HG03520 (cell line): ENCODE measurements around the gene FRY.
"Not testable (repeated sequence)": the region's sequence is repeated elsewhere in the genome, so short reads cannot be mapped to it uniquely, and the experiment has no call there.

Source experiments
- ATAC-seq: cut with Tn5 transposase; IDR thresholded peaks from one replicate; pipeline ENCODE4 v1.9.1; 2021; ENCODE audit warnings: mild to moderate bottlenecking, moderate library complexity; ENCODE audit not compliant: unreplicated experiment

The FRY gene

DNA sequence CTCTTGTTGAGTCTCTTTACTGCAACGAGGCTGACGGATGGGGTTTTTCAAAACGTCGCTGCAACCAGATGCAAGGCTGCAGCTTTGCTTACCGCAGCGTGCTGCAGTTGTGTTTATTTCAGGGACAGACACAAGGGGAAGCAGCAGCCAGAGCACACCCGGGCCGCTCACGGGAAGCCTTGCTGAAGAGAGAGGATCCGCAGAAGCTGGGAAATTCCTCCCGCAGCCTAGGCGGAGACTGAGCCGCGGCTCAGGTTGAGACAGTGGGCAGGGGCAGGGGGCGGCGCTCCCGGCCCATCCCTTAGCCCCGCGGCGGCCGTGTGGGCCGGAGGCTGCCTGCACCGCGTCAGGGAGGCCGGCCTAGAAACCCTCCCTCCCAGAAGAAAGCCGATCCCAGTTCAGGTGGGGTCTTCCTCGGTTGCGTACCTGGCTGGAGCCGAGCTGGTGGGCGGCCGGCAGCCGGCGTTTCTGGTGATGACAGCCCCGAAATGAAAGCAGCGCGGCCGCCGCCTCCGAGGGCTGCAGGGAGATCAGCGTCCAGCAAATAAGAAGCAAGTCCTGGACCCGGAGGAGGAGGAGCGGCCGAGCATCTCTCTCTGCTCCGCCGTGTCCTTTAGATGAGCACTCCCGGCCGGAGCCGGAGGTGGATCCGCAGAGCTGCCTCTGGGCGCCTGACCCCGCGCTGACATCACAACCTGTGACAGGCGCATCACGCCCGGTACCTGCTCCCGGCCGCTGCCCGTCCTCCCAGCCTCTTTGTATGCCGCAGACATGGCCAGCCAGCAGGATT, at the start of gene FRY:
Gene FRY, plus strand, starts transcription at position 750 of the 790 bp plus-strand sequence. Its CDS starts 22 bp downstream, at position 772.
- peak; percentile 74 for ATAC-seq

DNA sequence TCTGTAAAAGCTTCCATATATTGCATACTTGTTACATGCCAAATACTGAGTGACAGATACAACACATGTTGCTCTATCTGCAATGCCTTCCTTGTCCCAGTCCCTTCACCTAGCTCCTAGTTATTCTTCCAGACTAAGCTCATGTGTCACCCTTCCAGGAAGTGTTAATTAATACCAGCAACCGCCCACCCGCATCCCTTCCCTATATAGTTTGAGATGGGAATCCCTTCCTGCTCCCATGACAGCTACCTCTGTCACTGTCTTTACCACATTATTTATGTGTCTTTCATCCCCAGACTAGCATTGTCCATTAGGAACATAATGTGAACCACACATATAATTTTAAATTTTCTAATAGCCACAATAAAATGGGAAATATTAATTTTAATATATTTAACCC, 49.5 kb upstream of the FRY start:
- ATAC-seq: no peak

DNA sequence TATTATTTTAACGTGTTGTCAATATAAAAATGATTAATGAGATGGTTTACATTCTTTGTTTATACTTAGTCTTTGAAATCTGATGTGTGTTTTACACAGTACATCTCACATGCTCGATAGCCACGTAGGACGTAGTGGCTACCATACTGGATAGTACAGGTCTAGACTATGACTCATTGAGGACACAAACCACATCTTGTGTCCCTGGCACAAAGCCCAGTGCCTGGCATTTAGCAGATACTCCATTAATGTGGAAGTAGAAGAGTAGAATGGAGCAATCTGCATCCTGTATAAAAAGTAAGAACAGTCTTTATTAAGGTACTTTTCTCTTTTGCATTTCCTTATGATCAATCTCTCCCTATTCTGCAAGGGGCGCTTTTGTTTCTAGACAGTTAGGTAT, 49.0 kb upstream of the FRY start:
- ATAC-seq: no peak

DNA sequence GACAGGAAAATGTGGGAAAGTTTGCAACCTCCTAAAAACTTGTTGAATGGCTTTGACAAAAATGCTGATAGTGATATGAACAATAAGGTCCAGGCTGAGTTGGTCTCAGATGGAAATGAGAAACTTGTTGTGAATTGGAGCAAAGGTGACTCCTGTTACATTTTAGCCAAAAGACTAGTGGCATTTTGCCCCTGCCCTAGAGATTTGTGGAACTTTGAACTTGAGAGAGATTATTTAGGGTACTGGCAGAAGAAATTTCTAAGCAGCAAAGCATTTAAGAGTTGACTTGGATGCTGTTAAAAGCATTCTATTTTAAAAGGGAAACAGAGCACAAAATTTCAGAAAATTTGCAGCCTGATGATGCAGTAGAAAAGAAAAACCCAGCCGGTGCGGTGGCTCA, 47.9 kb upstream of the FRY start:
- ATAC-seq: not testable (repeated sequence)

DNA sequence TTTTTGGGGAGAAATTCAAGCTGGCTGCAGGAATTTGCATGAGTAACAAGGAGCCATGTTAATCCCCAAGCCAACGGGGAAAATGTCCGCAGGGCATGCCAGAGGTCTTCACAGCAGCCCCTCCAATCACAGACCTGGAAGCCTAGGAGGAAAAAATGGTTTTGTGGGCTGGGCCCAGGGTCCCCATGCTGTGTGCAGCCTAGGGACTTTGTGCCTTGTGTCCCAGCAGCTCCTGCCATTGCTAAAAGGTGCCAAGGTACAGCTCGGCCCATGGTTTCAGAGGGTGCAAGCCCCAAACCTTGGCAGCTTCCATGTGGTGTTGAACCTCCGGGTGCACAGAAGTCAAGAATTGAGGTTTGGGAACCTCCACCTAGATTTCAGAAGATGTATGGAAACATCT, 47.2 kb upstream of the FRY start:
- ATAC-seq: not testable (repeated sequence)

DNA sequence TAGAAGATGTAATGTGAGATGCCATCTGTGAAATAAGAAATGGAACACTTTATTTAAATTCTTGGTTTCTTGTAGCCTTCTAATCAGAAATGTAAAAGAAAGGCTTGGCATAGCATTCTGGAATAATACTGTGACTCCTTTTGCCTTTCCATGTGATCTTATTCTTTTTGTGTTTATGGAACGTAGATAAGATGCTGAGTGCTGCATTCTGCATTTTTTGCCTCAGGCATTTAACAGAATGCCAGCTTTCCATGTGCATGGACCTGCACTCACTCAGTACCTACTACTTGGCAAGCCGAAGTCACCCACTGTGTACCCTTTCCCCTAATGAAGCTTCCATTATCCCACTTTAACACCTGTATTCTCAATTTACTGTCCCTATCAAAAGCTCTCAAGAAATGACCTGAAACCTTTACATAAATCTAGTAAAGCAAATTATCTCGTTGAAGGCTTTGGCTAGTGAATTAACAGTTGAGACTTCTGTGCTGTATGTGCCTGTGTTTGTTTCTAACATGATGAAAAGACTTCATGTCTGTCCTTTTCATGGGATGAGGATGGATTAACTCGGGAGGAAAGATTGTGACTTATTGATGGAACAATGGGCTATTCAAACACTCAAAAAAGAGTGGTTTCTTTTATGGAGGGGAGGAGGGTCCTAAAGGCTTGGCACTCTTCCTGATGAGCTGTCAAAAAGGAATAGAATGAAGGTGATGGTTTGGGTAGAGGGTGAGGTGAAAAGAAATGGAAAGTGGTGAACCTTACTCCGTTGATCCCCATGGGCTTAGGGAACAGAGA, 44.7 kb upstream of the FRY start:
- ATAC-seq: no peak

DNA sequence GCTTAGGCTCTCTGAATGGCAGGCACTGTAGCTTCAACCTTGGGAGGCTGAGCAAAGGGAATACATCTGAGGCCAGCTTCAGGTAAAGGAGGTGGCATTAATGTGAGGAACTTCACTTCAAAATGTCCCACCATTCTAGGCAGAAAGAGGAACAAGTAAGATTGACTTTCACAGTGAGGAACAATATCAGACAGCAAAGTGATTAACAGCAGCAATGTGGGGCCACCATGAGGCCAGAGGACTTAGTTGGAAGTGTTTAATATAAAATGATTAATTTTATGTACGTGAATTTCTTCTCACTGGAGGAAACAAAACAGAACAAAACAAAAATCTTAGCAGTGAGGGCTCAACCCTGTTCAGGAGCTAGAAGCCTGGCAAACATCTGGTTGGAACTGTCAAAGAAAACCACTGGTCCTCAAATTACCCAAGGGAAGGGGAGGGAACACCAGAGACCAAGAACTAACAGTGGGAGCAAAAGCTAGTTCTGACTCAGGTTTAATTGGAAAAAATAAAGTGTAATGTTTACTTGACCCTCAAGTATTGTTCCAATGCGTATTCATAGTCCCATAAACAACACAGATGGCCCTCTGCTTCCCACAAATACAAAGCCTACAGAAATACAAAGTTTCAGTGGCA, 43.9 kb upstream of the FRY start:
- ATAC-seq: no peak

DNA sequence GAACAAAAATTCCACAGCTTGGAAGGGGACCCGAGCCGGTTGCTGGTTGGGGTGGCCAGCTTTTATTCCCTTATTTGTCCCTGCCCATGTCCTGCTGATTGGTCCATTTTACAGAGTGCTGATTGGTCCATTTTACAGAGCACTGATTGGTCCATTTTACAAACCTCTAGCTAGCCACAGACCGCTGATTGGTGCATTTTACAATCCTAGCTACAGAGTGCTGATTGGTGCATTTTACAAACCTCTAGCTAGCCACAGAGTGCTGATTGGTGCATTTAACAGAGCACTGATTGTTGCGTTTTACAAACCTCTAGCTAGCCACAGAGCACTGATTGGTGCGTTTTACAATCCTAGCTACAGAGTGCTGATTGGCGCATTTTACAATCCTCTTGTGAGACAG, 37.2 kb upstream of the FRY start:
- ATAC-seq: not testable (repeated sequence)

DNA sequence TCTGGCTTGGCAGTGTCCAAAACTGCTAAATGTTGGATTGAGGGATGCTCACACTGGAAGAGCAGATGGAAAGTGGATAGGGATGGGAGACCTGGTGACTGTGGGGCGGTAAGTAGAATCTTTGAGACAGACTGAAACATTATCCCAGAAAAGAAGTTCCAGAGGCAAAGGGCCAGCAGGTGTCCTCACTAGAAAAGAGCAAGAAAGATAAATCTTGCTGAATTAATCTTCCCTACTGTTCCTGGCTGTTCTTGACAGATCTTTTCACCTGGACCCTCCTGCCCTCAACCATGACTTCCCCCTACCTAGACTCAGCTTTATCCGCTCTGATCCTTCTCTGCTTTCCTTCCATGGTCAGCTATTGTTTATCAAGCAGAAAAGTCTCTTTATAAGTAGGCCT, 35.0 kb upstream of the FRY start:
- ATAC-seq: no peak

DNA sequence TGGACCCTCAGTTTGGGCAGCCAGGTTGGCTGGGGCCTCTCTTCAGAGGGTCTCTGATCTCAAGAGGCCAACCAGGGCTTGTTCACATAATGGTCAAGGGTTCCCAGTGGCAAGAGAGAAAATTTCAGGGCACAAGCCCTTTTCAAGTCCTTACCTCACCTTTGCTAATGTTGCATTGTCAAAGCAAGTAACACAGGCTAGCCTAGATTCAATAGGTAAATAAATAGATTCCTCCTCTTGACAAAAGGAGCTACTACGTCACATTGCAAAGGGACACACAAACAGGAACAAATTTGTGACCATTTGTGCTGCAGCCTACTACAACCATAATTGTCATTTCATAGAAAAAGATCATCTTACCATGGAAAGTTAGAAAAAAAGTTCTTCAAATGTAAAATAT, 33.9 kb upstream of the FRY start:
- no peak for ATAC-seq

DNA sequence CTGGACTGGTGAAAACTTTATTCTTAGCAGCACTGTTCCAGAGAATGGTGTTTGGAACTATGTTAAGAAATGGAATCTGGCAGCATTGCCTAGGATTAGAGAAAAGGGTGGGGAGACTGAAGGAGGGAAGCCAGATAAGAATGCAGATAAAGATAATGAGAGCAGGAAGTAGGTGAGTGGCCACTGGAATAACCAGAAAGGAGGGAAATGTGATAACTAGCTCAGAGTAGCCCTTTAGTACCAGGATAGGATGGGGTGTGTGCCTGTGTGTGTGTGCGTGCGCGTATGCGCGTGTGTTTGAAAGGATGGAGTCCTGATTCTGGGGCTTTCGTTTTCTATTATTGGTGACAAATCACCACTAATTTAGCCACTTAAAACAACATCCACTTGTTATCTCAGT, 33.4 kb upstream of the FRY start:
- no peak for ATAC-seq

DNA sequence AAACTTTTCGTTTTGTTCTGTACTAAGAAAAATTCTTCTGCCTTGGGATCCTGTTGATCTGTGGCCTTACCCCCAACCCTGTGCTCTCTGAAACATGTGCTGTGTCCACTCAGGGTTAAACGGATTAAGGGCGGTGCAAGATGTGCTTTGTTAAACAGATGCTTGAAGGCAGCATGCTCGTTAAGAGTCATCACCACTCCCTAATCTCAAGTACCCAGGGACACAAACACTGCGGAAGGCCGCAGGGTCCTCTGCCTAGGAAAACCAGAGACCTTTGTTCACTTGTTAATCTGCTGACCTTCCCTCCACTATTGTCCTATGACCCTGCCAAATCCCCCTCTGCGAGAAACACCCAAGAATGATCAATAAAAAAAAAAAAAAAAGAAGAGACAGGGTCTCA, 30.8 kb upstream of the FRY start:
- not testable (repeated sequence) for ATAC-seq

DNA sequence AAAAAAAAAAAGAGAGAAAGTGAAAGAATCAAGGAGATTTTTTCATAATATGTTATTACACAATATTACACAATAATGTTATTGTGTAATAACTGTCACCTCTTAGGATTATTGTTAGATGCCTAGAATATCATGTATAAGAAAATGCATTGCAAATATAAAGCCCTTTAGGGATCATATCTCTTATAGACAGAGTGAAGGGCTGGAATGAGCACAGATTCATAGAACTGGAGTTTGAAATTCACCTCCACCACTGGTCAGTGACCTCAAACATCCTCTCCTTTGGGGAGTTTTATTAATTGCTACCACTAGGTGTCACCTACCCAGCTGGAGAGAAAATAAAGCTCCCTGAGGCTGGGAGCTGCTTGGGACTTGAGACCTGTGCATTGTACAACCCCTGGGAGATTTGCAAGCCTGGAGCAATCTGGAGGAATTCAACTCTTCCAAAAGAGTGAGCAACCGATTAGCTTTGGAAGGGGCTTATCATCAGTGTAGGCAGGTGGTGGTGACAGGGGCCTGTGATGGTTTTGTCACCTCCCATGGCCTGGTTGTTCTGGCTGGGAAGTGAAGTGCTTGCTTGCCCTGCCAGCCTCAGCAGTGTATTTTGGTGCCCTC, 30.3 kb upstream of the FRY start:
- peak; percentile 88 for ATAC-seq

DNA sequence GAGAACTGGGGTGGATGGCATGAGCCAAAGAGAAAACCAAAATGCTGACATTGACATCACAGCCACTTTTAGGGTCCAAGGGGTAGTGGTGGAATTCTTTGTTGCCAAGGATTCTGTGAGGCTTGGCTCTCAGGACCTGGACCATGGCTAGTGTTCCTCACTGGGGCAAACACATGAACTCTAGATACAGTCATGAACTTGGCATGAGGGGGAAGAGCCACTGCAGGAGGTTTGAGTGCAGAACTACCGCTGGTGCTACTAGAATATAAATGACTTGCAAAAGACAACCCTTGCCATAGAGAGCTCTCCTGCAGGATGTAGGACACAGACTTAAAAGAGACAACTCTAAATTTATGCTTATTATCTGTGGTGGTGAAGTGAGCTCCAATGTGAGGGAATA, 29.8 kb upstream of the FRY start:
- no peak for ATAC-seq

DNA sequence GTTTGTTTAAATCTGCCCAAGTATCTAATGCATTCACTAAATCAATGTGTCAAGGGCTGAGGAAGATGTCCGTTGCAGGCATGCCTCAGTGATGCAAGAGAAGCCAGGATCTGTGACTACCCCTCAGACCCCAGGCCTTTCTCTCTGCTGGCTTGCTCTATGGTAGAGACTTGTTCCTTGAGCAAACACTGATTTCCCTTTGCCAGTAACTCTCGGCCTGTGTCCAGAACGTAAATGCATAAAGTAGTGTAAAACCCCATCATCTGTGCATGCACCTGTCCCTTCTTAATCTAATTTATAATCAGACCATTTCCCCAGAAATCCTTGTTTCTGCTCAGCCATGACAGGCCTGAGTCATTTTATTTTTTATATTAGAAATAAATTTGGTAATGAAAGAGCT, 28.7 kb upstream of the FRY start:
- no peak for ATAC-seq

DNA sequence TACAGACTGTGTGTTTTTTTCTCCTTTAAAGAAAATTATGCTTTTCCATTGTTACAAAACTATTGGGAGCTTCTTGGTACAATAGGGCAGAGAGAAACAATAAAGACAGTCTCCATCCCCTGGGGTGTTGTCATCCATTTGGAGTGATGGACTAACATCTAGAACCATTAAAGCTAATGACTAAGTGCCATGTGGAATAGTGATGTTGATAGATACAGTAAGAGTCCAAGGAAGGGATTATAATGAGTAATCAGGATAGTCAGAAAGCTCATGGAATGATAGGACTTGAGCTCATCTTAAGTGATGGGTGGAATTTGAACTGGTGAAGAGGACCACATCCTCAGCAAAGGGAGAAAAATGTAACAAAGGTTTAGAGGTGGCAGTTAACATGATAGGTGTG, 24.1 kb upstream of the FRY start:
- no peak for ATAC-seq

DNA sequence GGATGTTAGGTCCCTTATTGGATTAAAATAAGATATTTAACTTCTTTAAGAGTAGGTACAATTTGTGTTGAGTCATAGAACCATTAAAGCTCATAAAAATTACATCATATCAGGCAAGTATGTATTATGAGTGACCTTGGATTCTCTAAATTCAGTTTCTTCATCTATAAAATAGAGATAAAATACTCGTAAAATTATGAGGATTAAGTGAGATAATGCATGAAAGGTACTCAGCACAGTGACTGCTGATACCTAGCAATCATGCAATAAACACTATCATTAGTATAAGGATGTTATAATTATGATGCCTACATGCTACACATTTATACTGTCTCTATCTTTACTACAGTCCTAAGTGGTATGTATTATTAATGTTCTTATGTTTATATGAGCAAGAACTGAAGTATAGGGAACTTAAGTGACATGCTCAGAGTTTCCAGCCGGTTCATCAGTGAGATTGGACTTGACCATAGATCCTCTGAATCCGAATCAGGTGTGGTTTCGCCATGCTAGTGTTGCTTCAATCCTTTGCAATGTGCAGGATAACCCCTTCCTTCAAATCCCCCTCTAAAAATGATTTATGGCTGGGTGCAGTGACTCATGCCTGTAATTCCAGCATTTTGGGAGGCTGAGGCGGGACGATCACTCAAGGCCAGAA, 22.9 kb upstream of the FRY start:
- ATAC-seq: no peak

DNA sequence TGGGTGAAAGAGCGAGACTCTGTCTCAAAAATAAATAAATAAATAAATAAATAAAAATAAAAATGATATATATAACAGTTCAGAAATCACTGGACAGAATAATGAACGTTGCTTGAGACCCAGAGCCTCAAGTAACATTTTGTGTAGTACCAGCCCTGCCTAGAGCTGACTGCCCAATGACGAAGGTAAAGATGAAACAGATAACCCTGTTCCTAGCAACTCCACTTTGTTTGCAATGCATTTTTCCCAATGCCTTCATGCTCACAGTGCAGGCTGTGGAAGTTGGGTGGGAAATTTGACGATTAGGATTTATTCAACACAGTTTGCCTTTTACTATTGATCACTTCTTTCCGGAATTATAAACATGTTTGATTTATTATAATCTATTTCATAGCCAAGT, 22.2 kb upstream of the FRY start:
- no peak for ATAC-seq

DNA sequence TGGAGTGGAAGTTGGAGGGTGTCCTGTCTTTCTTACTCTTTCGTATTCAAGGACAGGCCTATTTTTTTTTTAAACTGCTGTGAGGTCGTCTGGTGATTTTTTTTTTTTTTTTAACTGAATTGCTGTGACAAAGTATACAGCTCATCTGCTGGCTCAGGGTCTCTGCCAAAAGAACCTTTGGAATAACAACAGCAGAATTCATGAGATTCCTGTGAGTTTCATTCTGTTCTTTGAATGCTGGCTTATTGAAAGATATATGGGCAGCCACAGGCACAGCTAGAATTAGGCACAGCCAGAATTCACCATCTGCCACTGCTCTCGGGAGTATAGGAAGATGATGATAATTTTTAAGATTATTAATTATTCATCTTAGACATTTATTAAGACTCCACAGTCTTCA, 21.4 kb upstream of the FRY start:
- ATAC-seq: no peak

DNA sequence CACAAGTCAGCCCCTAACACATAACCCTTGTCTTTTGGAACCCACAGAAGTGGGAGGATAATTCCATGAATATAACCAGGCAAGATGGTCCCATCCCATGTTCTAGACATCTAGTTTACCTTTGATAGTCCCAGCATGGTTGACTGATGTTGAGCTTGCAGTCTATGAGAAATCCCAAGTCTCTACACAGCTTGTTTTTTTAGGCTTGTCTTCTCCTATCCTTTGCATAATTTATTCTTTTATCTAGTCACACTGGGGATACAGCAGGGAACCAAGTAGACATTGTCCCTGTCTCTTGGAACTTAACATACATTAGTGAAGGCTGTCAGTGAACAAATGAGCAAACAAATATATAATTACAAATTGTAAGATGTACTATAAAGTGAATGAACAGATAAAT, 19.6 kb upstream of the FRY start:
- no peak for ATAC-seq

DNA sequence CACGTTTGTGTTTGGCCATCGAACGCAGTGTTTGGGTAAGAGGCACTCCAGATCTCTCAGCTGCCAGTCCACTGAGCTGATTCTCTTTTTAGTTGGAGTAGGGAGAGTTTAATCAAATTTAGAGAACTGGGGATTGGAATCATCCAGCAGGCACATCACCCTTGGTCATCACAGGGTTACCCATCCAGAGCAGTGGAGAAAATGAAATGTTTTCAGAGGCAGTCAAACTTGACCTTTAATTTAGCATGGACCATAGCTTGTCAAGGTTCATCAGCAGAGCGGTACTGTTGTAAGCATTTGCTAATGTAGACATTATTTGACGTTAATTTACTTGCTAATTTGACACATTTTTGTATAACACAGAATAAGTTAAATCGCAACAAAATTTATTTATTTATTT, 18.4 kb upstream of the FRY start:
- no peak for ATAC-seq
